Prostate gland (tissue), 2 donors: ENCODE results near the gene THSD4.

Experiments used
- POLR2AphosphoS5 ChIP-seq: sonication (generic); formaldehyde crosslinking; IDR thresholded peaks from one replicate; pipeline ENCODE4 v1.6.1; 2017; ENCODE audit warnings: antibody characterized with exemption
- TF ChIP-seq, protein P1 (sequence below), 4 experiments: fragments of 200-600 bp in 2 of 4; fragments of 450-650 bp in 2 of 4; sonication (generic) in 2 of 4; IDR thresholded peaks; 1 replicate in 3 of 4; 2 replicates in 1 of 4; pipeline ENCODE4 v1.5.1; 2016 to 2019; ENCODE audit warnings: antibody characterized with exemption in 4 of 4, mild to moderate bottlenecking in 2 of 4, moderate library complexity in 2 of 4

DNA sequence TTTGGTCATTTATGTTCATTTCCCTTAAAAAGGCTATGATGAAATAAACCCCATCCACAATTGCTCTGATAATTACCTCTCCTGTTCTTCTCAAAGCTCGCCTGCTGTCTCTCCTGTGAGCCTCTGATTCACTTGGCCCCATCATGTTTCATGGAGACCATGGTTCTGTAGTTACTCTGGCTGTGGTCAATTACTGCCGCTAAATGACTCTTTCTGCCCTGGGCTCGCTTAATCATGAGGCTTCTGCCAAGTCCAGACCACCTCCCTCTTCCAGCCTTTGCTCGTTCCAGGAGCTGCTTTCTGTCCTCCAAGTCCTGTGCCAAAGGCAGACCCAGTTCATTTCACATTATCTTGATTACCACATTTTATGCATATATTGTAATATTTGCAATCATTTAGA, 91.9 kb downstream of the THSD4 start:
- TF ChIP-seq, protein P1, sequence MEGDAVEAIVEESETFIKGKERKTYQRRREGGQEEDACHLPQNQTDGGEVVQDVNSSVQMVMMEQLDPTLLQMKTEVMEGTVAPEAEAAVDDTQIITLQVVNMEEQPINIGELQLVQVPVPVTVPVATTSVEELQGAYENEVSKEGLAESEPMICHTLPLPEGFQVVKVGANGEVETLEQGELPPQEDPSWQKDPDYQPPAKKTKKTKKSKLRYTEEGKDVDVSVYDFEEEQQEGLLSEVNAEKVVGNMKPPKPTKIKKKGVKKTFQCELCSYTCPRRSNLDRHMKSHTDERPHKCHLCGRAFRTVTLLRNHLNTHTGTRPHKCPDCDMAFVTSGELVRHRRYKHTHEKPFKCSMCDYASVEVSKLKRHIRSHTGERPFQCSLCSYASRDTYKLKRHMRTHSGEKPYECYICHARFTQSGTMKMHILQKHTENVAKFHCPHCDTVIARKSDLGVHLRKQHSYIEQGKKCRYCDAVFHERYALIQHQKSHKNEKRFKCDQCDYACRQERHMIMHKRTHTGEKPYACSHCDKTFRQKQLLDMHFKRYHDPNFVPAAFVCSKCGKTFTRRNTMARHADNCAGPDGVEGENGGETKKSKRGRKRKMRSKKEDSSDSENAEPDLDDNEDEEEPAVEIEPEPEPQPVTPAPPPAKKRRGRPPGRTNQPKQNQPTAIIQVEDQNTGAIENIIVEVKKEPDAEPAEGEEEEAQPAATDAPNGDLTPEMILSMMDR (IDR thresholded peaks at IDR 0.05): no peak
- no peak for TF ChIP-seq POLR2AphosphoS5
